Activated naive CD8-positive, alpha-beta T cell (primary cell): ENCODE measurements around the gene FAM83C.

Experiments
- H3K27ac Mint-ChIP-seq: one replicate; pipeline ENCODE4 v1.8.0; 2021; ENCODE audit warnings: mixed read lengths
- H3K27me3 Mint-ChIP-seq: one replicate; pipeline ENCODE4 v1.8.0; 2021; ENCODE audit warnings: mixed read lengths
- H3K36me3 Mint-ChIP-seq: one replicate; pipeline ENCODE4 v1.8.0; 2021; ENCODE audit warnings: mixed read lengths
- H3K4me1 Mint-ChIP-seq: one replicate; pipeline ENCODE4 v1.8.0; 2021; ENCODE audit warnings: low read depth, mixed read lengths
- H3K4me3 Mint-ChIP-seq: one replicate; pipeline ENCODE4 v1.8.0; 2021; ENCODE audit warnings: mild to moderate bottlenecking, mixed read lengths
- H3K9me3 Mint-ChIP-seq: one replicate; pipeline ENCODE4 v1.8.0; 2021; ENCODE audit warnings: low read depth, mixed read lengths

The FAM83C gene

GRCh38 chr20:35296101-35296554, 3.9 kb upstream of the FAM83C start:
- H3K4me3 Mint-ChIP-seq = no peak overlapping the region
- no peak overlapping the region for H3K27ac Mint-ChIP-seq
- no peaks in the 10 kb centered on the region for H3K27me3 Mint-ChIP-seq

GRCh38 chr20:35295674-35296073, 3.4 kb upstream of the FAM83C start:
- Mint-ChIP-seq H3K27me3 (no peaks in the 10 kb centered on the region), H3K9me3 (no peaks in the 10 kb centered on the region)

More at GRCh38 chr20:35296101-35296554, 3.9 kb upstream of the FAM83C start:
- Mint-ChIP-seq H3K36me3 (no peaks in the 10 kb centered on the region), H3K4me1 (no peaks in the 10 kb centered on the region), H3K9me3 (no peaks in the 10 kb centered on the region)

GRCh38 chr20:35295058-35295457, 2.8 kb upstream of the FAM83C start:
- Mint-ChIP-seq H3K4me3 (no peak overlapping the region), H3K27ac (no peak overlapping the region), H3K4me1 (no peaks in the 10 kb centered on the region), H3K27me3 (no peaks in the 10 kb centered on the region), H3K36me3 (no peaks in the 10 kb centered on the region), H3K9me3 (no peaks in the 10 kb centered on the region)

More at GRCh38 chr20:35295674-35296073, 3.4 kb upstream of the FAM83C start:
- Mint-ChIP-seq H3K27ac (no peak overlapping the region), H3K4me3 (no peak overlapping the region), H3K36me3 (no peaks in the 10 kb centered on the region), H3K4me1 (no peaks in the 10 kb centered on the region)

- H3K36me3 Mint-ChIP-seq = no peaks in the 10 kb centered on the region
- H3K27ac Mint-ChIP-seq = no peak overlapping the region
- no peaks in the 10 kb centered on the region for H3K27me3 Mint-ChIP-seq
These were observed 2.1 kb upstream of the FAM83C start for GRCh38 chr20:35294293-35294685.

GRCh38 chr20:35293303-35294292, 1.4 kb upstream of the FAM83C start:
- no peaks in the 10 kb centered on the region for H3K9me3 Mint-ChIP-seq
- H3K4me3 Mint-ChIP-seq = no peak overlapping the region
- no peaks in the 10 kb centered on the region for H3K27me3 Mint-ChIP-seq
- H3K36me3 Mint-ChIP-seq = no peaks in the 10 kb centered on the region
- H3K4me1 Mint-ChIP-seq = no peaks in the 10 kb centered on the region
- H3K27ac Mint-ChIP-seq = no peak overlapping the region

More at GRCh38 chr20:35294293-35294685, 2.1 kb upstream of the FAM83C start:
- Mint-ChIP-seq H3K4me1 (no peaks in the 10 kb centered on the region), H3K4me3 (no peak overlapping the region), H3K9me3 (no peaks in the 10 kb centered on the region)

GRCh38 chr20:35292504-35293285, 470 bp upstream of the FAM83C start:
- Mint-ChIP-seq H3K4me1 (no peaks in the 10 kb centered on the region), H3K27ac (no peak overlapping the region), H3K36me3 (no peaks in the 10 kb centered on the region), H3K9me3 (no peaks in the 10 kb centered on the region), H3K4me3 (no peak overlapping the region), H3K27me3 (no peaks in the 10 kb centered on the region)

GRCh38 chr20:35290887-35291417, 1.3 kb downstream of the FAM83C start:
- no peak overlapping the region for H3K27ac Mint-ChIP-seq
- H3K9me3 Mint-ChIP-seq = no peaks in the 10 kb centered on the region
- no peak overlapping the region for H3K4me3 Mint-ChIP-seq
- no peaks in the 10 kb centered on the region for H3K36me3 Mint-ChIP-seq
- no peaks in the 10 kb centered on the region for H3K27me3 Mint-ChIP-seq
- H3K4me1 Mint-ChIP-seq = peaks cover 1% of the 10 kb centered on the region

- H3K4me1 Mint-ChIP-seq = peaks cover 6% of the 10 kb centered on the region
- H3K9me3 Mint-ChIP-seq = no peaks in the 10 kb centered on the region
- no peaks in the 10 kb centered on the region for H3K27me3 Mint-ChIP-seq
- no peak overlapping the region for H3K4me3 Mint-ChIP-seq
- no peak overlapping the region for H3K27ac Mint-ChIP-seq
- H3K36me3 Mint-ChIP-seq = no peaks in the 10 kb centered on the region
These were observed 1.9 kb downstream of the FAM83C start for GRCh38 chr20:35290186-35290886.

GRCh38 chr20:35288325-35289060, 3.7 kb downstream of the FAM83C start:
- no peak overlapping the region for H3K4me3 Mint-ChIP-seq
- no peak overlapping the region for H3K27ac Mint-ChIP-seq

GRCh38 chr20:35287509-35288324, 4.5 kb downstream of the FAM83C start:
- H3K4me1 Mint-ChIP-seq = peaks cover 18% of the 10 kb centered on the region
- H3K27me3 Mint-ChIP-seq = no peaks in the 10 kb centered on the region
- peaks cover 2% of the 10 kb centered on the region for H3K36me3 Mint-ChIP-seq
- H3K4me3 Mint-ChIP-seq = no peak overlapping the region
- H3K9me3 Mint-ChIP-seq = no peaks in the 10 kb centered on the region
- H3K27ac Mint-ChIP-seq = no peak overlapping the region

More at GRCh38 chr20:35288325-35289060, 3.7 kb downstream of the FAM83C start:
- no peaks in the 10 kb centered on the region for H3K9me3 Mint-ChIP-seq
- H3K36me3 Mint-ChIP-seq = no peaks in the 10 kb centered on the region
- peaks cover 15% of the 10 kb centered on the region for H3K4me1 Mint-ChIP-seq
- no peaks in the 10 kb centered on the region for H3K27me3 Mint-ChIP-seq

GRCh38 chr20:35286899-35287508, 5.2 kb downstream of the FAM83C start:
- no peaks in the 10 kb centered on the region for H3K9me3 Mint-ChIP-seq
- no peak overlapping the region for H3K4me3 Mint-ChIP-seq
- peaks cover 23% of the 10 kb centered on the region for H3K4me1 Mint-ChIP-seq
- H3K27ac Mint-ChIP-seq = no peak overlapping the region
- H3K27me3 Mint-ChIP-seq = no peaks in the 10 kb centered on the region
- H3K36me3 Mint-ChIP-seq = peaks cover 4% of the 10 kb centered on the region

GRCh38 chr20:35286077-35286898, 5.9 kb downstream of the FAM83C start:
- H3K36me3 Mint-ChIP-seq = peaks cover 6% of the 10 kb centered on the region
- peak overlapping the region; percentile 96 for H3K27ac Mint-ChIP-seq
- H3K27me3 Mint-ChIP-seq = no peaks in the 10 kb centered on the region
- H3K4me1 Mint-ChIP-seq = peaks cover 27% of the 10 kb centered on the region
- H3K9me3 Mint-ChIP-seq = no peaks in the 10 kb centered on the region
- H3K4me3 Mint-ChIP-seq = peak overlapping the region; percentile 93
